Measurements from ENCODE around the gene KLHDC3.

DNA sequence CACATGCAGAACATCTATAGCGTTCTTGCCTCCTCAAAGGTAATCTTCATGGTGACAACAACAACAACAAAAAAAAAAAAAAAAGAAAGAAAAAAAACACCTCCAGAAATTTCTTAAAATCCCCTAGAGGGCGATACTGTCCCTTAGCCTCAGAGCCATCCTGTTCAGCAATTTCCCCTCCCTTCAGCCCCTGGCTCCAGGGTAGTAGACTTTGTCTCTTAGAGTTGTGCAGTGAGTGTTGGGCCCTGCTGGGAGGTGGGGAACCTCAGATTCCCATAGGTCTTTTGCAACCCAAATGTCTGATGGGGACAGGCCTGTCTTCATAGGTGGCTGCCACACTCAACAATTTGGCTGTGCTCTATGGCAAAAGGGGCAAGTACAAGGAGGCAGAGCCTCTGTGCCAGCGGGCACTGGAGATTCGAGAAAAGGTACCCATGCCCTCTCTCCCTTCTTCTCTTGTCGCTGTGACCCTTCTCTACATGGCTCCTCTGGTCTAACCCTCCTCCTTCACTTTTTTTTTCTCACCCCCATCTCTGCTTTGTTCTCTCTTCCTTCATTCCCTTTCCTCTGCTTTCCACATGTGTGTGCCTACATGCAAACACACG lies 56.1 kb downstream of the KLHDC3 start:
- TF ChIP-seq CTCF (IDR thresholded peaks at IDR 0.05) = peak; percentile 25 to 53 (median 40)
- no peak for TF ChIP-seq POLR2A (IDR thresholded peaks at IDR 0.05)
